HG03064 (cell line): ENCODE results near the gene PSMD13.
A peak's percentile ranks its signal among the peaks of the same experiment; 100 is the strongest.
"Not testable (repeated sequence)": the region's sequence is repeated elsewhere in the genome, so short reads cannot be mapped to it uniquely, and the experiment has no call there.

Source experiments
- ATAC-seq: cut with Tn5 transposase; IDR thresholded peaks from one replicate; pipeline ENCODE4 v1.9.1; 2021; ENCODE audit warnings: low read depth; ENCODE audit not compliant: unreplicated experiment

PSMD13 gene

DNA sequence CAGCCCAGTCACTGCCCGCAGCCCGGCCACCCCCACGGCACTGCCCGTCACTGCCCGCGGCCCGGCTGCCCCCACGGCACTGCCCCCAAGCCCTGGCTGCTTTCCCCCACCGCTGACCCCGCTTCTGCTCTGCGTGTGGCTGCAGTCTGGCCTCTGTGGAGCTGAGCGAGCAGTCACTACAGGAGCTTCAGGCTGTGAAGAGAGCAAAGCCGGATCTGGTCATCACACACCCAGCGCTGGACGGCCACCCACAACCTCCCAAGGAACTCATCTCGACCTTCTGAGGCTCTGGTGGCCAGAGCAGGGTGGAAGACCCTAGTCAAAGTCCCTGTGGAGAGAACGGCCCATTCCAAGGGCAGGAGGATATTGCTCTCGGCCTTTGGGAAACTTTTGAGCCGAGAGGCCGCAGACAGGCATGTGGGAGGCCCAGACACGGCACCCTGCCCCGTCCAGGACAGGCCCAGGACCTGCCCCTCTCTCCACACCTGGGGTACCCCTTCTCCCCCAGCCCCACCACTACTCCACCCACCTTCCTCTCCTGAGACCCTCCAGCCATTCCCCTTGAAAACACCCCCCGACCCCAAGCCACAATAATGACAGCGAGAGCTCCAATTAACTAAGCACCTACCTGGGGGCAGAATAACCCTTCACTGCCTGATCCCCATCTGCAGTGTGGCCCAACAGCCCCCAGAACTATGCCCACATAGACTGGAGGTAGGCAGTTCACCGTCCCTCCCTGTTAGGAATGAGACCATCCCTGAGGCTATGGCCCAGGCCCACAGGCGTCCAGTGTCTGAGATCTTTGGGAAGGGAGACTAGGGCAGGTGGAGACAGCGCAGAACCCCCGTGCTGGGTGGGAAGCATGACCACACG is 48.5 kb downstream of the PSMD13 start:
- no peak for ATAC-seq

DNA sequence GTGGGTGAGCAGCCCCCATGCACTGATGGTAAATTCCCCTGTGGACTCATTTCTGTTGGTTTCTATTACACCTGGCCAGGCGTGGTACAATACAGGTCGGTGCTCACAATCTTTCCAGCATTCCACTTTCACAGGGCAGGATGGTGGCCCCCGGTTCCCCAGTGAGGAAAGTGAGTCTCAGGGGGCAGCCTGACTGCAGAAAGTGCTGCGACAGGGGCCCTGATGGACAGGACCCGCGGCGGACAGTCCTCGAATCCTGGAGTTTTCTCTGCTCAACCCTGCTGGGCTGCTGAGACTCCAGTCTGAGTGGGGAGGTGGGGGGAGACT is 49.1 kb downstream of the PSMD13 start:
- no peak for ATAC-seq

DNA sequence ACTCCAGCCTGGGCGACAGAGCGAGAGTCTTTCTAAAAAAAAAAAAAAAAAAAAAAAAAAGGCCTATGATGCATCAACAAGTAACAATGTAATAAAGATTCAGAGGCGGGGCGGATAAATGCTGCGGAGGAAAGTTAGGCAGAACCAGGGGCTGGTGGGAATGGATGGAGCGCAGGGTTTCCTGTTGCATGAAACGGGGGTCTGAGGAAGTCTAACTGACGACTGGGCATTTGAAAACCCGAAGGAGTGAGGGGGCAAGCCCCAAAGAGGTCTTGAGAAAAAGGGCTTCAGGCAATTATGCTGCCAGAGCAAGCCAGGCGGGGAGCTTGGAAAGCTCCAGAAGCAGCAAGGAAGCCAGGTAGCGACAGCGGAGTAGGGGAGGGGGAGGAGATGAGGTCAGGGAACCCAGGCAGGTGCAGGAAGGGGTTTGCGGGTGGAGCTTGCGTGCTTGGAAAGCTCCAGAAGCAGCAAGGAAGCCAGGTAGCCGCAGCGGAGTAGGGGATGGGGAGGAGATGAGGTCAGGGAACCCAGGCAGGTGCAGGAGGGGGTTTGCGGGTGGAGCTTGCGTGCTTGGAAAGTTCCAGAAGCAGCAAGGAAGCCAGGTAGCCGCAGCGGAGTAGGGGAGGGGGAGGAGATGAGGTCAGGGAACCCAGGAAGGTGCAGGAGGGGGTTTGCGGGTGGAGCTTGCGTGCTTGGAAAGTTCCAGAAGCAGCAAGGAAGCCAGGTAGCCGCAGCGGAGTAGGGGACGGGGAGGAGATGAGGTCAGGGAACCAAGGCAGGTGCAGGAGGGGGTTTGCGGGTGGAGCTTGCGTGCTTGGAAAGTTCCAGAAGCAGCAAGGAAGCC is 50.4 kb downstream of the PSMD13 start:
- not testable (repeated sequence) for ATAC-seq

DNA sequence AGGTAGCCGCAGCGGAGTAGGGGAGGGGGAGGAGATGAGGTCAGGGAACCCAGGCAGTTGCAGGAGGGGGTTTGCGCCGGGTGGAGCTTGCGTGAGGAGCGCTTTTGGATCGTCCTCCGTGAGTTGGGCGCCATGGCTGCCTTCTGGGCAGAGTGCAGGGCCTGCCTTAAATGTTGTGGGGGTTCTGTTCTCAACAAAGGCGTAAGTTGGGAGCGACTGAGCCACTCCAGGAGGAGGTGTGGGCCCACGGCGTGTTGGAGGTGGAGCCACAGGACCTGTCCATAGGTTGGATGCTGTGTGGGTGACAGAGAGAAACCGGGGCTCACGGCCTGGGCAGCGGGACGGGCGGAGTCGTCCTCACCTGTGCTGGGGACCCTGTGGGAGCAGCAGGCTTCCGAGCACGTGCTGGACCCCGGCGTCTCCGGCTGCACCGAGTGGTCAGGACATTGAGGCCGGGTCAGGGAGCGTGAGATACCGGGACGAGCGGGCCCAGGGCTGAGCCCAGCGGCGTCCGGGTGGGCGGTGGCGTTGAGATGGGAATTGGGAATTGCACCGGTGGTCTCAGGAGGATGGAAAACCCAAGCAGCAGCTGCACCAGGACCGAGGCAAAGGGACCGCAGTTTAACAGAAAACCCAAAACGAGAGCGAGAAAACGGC is 51.2 kb downstream of the PSMD13 start:
- no peak for ATAC-seq

DNA sequence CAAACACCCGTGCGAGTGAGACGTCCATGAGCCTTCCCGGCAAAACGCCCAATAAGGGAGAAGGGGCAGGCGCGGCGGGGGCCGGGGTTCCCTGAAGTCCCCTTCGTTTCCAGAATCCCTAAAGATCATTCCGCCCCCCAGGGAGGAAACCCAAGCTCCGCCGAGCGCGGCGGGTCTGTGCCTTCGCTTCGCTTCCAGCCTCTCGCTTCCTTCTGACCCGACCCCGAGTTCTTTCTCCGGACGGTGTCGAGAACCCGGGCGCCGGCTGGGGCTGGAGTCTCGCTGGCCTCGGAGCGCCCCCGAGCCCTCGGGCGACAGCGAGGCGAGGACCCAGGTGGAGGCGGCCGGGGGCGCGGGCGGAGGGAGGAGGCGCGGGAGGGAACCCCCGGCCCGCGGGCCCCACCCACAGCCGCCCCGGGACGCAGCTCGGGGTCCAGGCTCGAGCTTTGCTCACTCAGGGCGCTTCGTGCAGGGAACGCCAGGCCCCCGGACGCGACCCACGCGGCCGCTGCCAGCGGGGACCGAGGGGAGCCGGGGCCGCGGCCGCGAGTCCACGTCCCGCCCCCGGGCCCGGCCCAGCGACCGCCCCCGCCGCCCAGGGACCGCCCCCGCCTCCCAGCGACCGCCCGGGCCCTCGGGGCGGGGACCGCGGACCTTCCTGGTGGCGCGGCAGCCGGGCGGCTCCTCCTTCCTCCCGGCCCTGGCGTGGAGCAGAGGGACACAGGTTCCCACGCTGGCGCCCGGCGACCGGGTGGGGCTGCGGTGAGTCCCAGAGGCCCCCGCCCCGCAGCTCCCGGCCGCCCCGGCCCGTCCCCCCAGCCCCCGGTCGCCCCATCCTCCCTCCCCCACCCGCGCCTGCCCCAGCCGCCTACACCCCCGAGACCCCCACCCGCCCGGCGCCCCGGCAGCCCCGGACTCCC is 52.0 kb downstream of the PSMD13 start, which contains the start of gene PGGHG:
PGGHG (plus strand) TSS at position 649 of the 920 bp plus-strand sequence. CDS start 691 bp downstream, outside the sequence.
- peak; percentile 76 for ATAC-seq

DNA sequence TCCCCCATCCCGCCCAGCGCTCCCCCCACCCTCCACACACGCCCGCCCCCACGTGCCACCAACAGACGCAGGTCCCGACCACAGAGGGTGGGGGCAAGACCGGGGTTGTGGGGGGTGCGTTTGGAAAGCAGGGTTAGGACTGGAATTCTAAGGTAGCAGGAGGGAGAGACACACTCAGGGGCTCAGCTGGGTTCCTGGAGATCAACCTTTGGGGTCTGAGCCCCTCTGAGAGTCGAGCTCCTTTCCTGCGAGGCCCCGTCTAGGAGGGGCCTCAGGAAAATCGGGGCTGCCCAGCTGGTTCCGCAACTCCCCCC is 52.6 kb downstream of the PSMD13 start:
- no peak for ATAC-seq

DNA sequence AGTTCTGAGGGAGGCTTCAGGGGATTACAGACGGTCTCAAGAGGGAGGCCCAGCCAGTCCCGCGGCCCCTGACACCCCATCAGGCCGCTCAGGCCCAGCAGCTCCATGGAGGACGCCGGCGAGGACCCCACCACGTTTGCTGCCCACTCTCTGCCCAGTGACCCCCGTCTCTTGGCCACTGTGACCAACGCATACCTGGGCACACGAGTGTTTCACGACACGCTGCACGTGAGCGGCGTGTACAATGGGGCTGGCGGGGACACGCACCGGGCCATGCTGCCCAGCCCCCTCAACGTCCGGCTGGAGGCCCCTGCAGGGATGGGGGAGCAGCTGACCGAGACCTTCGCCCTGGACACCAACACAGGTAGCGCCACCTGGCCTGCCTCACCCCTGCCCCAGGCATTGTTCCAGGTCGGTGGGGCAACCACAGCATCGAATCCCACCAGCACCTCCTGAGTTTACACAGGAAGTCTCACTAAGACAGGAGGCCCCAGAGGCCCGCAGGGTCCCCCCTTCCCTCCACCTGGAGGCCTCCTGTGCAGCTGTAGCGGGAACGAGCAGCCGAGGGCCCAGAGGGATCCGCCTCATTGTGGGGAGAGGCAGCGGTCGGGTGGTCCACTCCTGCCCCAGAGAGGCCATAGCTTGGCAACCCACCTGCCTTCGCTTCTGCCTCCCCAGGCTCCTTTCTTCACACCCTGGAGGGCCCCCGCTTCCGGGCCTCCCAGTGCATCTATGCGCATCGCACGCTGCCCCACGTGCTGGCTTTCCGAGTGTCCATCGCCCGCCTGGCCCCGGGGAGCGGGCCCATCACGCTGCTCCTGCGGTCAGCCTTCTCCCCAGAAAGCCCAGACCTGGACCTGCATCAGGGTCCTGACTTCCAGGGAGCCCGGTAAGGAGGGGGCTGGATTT is 53.2 kb downstream of the PSMD13 start:
- ATAC-seq, result no peak

DNA sequence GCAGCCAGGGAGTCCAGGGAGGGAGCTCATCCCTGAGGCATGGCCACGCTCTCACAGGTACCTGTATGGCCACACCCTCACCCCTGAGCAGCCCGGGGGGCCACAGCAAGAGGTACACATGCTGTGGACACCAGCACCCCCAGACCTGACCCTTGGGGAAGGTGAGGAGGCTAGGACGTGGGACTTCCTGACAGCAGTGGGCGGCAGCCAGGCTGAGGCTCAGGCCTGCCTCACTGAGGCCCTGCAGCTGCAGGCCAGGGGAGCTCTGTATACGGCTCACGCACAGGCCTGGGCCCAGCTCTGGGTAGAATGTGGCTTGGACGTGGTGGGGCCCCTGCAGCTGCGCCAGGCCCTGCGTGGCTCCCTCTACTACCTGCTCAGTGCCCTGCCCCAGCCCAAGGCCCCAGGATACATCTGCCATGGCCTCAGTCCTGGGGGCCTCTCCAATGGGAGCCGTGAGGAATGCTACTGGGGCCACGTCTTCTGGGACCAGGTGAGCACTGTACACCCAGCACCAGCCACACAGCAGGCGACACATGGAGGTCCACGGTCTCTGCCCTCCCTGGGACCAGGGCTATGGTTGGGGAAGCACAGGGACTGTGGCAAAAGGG is 54.0 kb downstream of the PSMD13 start:
- no peak for ATAC-seq

DNA sequence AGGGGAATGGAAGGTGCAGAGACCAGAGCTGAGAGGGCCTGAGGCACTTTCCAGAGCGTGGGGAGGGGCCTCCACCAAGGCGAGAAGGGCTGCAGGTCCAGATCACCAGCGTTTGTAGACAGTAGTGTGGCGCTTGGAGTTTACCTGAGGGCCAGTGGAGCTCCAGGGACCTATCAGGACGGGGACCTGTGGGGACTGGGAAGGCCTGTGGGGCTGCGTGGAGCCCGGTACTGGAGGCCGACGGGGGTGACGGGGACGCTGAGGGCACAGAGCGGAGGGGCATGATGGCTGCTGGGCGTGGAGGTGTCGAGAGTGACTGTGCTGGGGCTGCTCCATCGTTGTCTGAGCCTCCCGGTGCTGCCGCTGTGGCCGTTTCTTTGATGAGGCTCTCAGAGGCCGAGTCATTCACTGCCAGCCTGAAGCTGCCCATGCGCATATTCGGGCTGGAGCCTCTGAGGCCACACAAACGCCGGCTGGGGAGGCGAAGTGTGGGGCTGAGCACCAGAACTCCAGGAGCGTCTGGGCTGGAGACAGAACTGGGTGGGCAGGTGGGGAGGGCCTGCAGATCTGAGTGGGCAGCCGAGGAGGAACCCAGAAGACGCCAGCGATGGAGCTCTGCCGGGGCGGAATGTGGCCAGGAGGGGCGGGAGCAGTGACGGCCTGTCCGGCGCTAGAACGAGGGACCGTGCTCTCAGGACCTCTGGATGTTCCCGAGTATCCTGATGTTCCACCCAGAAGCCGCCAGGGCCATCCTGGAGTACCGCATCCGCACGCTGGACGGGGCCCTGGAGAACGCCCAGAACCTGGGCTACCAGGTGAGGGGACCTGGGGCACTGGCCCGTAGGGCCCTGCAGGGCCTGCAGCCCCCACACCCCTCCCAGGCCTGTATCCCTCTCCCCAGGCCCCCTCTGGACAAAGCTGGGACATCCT is 54.8 kb downstream of the PSMD13 start:
- no peak for ATAC-seq

DNA sequence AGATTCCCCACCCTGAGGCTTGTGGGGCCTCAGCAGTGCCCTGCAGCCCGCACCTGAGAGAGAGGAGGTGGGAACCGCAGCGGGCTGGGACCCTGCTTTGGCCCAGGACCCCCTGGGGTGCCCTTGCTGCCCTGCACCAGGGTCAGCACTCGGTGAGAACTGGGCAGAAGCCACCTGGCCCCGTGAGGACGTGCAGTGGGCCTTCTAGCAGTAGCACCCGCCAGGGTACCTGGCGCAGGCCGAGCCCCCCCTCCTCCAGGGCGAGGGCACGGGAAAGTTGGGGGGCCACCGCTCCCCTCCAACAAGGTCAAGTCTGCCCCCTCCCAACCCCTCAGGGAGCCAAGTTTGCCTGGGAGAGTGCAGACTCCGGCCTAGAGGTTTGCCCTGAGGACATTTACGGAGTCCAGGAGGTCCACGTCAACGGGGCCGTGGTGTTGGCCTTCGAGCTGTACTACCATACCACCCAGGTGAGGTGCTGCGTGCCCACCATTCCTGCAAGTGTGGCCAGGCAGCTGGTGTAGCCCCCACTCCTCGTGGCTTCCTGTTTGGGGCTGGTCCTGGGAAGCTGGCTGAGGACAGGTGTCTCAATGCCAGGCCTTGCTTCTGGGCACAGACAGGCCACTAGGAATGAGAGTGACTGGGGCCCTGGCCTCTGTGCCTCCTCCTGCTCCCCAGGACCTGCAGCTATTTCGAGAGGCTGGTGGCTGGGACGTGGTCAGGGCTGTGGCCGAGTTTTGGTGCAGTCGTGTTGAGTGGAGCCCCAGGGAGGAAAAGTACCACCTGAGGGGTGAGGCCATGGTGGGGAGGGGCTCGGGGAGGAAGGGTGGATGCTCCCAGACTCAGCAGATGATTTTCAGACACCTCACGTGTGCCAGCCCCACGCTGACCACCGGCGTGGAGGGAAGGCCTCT is 55.7 kb downstream of the PSMD13 start:
- ATAC-seq, result no peak

DNA sequence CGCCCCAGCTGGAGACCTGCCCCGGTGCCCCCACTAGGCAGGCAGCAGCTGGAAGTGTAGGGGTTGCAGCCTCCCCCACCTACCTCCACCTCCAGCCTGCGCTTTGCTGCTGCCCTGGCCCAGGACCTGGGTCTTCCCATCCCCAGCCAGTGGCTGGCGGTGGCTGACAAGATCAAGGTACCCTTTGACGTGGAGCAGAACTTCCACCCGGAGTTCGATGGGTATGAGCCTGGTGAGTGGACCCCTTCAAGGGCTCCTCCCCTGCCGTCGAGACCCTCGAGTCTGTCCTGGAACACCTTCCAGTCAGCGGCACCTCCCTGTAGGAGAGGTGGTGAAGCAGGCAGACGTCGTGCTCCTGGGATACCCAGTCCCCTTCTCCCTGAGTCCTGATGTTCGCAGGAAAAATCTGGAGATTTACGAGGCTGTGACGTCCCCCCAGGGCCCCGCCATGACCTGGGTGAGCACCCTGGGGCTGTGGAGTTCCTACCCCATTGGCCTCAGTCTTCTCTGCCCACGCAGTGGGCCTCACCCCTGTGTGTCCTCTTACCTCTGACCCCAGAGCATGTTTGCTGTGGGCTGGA is 56.6 kb downstream of the PSMD13 start:
- ATAC-seq, result no peak

DNA sequence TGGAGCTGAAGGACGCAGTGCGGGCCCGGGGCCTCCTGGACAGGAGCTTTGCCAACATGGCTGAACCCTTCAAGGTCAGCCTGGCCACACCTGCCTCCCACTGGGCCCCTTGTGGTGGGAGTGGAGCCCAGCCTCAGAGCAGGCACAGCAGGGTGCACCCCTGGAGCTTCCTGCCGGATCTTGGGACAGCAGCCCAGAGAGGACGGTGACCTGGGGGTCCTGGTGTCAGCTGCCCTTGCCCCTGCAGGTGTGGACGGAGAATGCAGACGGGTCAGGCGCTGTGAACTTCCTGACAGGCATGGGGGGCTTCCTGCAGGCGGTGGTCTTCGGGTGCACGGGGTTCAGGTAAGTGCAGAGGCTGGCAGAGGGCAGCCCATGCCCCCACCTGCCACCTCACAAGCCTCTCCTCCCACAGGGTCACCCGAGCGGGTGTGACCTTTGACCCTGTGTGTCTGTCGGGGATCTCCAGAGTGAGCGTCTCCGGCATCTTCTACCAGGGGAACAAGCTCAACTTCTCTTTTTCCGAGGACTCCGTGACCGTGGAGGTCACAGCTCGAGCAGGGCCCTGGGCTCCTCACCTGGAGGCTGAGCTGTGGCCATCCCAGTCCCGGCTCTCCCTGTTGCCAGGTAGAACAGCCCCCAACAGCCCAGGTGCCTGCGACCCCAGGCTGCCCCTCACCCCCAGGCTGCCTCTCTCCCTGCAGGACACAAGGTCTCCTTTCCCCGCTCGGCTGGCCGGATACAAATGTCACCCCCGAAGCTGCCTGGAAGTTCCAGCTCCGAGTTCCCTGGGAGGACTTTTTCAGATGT is 57.3 kb downstream of the PSMD13 start:
- ATAC-seq, result no peak

DNA sequence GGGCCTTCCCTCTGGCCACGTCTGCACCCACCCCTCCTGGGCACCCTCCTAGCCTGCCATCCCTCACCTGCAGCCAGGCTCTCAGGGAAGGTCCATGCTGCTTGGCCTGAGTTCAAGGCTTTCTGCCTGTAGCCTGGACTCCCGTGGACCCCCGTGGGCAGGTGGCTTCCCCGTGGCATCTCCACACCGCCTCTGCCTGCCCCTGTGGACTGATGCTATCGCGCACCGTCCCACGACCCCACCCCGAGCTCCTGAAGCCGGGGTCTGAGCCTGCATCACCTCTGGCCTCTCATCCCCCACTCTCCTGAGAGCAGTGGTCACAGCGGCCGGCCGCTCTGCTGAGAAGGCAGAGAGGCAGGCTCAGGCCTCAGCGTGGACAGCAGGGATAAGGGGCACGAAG is 58.0 kb downstream of the PSMD13 start:
- ATAC-seq, result no peak

DNA sequence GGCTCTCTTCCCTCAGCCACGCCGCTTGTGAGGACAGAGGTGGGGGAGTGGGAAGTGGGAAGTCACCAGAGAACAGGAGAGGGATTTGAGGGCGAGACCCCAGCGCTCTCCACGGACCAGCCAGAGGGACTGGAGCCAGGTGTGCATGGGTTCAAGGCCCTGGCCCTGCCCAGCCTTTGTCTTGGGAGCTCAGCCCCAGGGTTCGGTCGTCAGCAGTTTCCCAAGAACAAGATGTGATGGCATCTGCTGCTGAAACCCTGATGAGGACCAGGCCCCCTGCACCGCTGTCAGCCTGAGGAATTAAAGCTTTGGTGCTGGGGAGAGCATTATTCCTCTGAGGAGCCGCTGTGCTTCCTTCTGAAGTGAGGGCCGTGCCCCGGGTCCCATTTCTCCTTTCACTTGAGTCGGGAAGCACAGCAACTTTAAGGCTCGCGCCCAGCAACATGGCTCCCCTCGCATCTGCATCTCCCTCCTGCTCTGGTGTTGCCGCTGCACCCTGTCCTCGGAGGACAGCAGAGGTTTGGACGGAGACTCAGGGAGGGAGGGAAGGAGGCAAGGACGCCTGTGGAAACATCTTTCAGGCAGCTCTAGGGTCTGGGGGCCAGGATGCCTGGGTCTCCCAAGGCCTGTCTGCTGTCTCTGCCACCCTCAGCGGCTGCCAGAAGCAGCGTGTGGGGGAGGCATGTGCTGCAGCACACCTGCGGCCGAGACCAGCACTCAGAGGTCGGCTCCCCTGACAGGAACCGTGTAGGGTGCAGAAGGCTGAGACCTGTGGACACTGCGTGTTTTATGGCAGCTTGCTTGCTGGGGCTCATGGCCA is 58.8 kb downstream of the PSMD13 start:
- ATAC-seq, result no peak
